ENCODE measurements around the gene EIF2B4.

The EIF2B4 gene

GRCh38 chr2:27370026-27370815 lies at the start of gene EIF2B4, which contains the start of gene SNX17:
TSS of gene EIF2B4 (minus strand) at chr2:27370338. CDS start at chr2:27370314, 24 bp downstream.
TSS of gene SNX17 (plus strand) at chr2:27370616. CDS start at chr2:27370744, 128 bp downstream.
- peak; percentile 100 for DNase-seq

GRCh38 chr2:27416151-27416550 lies 46.0 kb upstream of the EIF2B4 start:
- DNase-seq: no peak

- no peak for DNase-seq
Measured at GRCh38 chr2:27412419-27413152, 42.4 kb upstream of the EIF2B4 start.

GRCh38 chr2:27409321-27410073 lies 39.4 kb upstream of the EIF2B4 start, which contains the start of gene PPM1G:
TSS of gene PPM1G (minus strand) at chr2:27409591. CDS start at chr2:27409422, 169 bp downstream.
- peak; percentile 96 for DNase-seq

- DNase-seq: peak; percentile 10
Measured at GRCh38 chr2:27408601-27409320, 38.6 kb upstream of the EIF2B4 start.

- DNase-seq: peak; percentile 19
Measured at GRCh38 chr2:27407798-27408491, 37.8 kb upstream of the EIF2B4 start.

GRCh38 chr2:27400348-27401135 lies 30.4 kb upstream of the EIF2B4 start:
- no peak for DNase-seq

GRCh38 chr2:27398962-27399361 lies 28.8 kb upstream of the EIF2B4 start:
- DNase-seq: no peak

GRCh38 chr2:27393225-27393624 lies 23.1 kb upstream of the EIF2B4 start:
- no peak for DNase-seq

- DNase-seq: no peak
Measured at GRCh38 chr2:27390822-27391679, 20.9 kb upstream of the EIF2B4 start.

GRCh38 chr2:27381577-27382181 lies 11.5 kb upstream of the EIF2B4 start:
- no peak for DNase-seq

- peak; percentile 97 for DNase-seq
Measured at GRCh38 chr2:27380626-27381545, 10.7 kb upstream of the EIF2B4 start, which contains the start of gene ZNF513. TSS of gene ZNF513 (minus strand) at chr2:27380734. CDS start at chr2:27380526, 208 bp downstream.

GRCh38 chr2:27379836-27380625 lies 9.9 kb upstream of the EIF2B4 start:
- DNase-seq: peak; percentile 67

- DNase-seq: no peak
Measured at GRCh38 chr2:27379383-27379835, 9.3 kb upstream of the EIF2B4 start.

GRCh38 chr2:27378809-27379290 lies 8.7 kb upstream of the EIF2B4 start:
- no peak for DNase-seq

GRCh38 chr2:27378096-27378808 lies 8.1 kb upstream of the EIF2B4 start:
- DNase-seq: no peak

Data from inflammatory macrophage treated with lipopolysaccharide for 4 hours (primary cell).